ENCODE data around the gene LCE1A.

The LCE1A gene

GRCh38 chr1:152870831-152871730 lies 43.8 kb downstream of the LCE1A start:
- DNase-seq, result peak; percentile 9

GRCh38 chr1:152871731-152872126 lies 44.5 kb downstream of the LCE1A start:
- no peak for DNase-seq

GRCh38 chr1:152873495-152873894 lies 46.2 kb downstream of the LCE1A start:
- DNase-seq, result no peak

GRCh38 chr1:152876827-152877226 lies 49.6 kb downstream of the LCE1A start:
- no peak for DNase-seq

Measured in activated CD4-positive, alpha-beta T cell treated with anti-CD3 and anti-CD28 coated beads for 48 hours (primary cell).